SH-SY5Y (cell line): Measurements from ENCODE around the gene IRF4.

Source experiments
- GATA2 ChIP-seq: IDR thresholded peaks from 2 replicates; pipeline ENCODE4 v1.6.1; 2011; ENCODE audit warnings: mild to moderate bottlenecking, low read depth, low read length
- GATA3 ChIP-seq: IDR thresholded peaks from 2 replicates; pipeline ENCODE4 v1.6.1; 2011; ENCODE audit warnings: low read depth, mild to moderate bottlenecking, low read length, moderate library complexity

DNA sequence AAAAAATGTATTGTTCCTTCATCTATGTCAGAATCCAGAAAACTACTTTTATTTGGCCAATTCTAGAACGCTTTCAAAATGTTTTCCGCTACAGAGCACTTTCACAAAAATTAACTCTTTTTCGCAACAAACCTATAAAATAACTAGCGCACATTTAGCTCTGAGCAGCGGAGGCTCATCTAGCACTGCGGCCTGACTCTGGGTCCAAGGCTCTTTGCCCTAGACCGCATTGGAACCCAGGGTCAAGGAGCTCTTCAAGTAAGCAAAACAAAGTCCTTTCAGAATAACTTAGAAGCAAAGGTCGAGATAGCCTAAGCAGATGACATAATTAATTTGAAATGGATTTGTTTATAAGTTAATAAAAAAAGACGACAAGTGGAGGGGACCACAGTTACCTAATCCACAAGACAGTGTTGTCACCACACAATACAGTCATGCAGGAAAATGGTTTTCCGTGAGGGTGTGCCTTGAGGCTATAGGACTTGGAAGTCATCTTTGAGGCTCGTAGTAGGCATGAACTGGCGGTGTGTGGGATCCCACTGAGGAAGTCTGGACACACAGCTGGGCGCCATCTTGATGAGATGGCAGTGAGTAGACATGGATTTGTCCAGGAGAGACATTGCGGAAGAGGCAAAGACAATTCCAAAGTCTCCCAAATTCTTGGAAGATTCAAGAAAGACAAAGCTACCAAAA lies 29.2 kb upstream of the IRF4 start:
- TF ChIP-seq GATA3: no peak
- TF ChIP-seq GATA2: no peak
